Measurements from ENCODE around the gene CREBRF.
"Not testable (repeated sequence)": the region's sequence is repeated elsewhere in the genome, so short reads cannot be mapped to it uniquely, and the experiment has no call there.

Gene CREBRF

GRCh38 chr5:173089581-173089980 is 33.4 kb downstream of the CREBRF start:
- DNase-seq = no peak

- DNase-seq = no peak
Observed at GRCh38 chr5:173090639-173091038, 34.5 kb downstream of the CREBRF start.

DNA sequence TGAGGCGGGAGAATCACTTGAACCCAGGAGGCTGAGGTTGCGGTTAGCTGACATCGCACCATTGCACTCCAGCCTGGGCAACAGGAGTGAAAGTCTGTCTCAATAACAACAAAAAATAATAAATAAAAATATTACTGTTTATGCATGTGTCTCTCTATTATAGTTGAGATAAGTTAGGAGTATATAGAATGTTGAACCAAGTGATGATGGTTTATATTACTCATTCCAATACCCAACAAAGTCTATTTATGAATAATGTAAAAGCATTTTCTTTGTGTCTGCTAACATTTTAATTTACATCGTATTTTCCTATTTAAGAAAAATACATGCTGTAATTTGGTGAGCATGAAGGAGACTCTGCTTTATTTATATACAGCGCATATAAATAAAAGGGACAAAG is 35.8 kb downstream of the CREBRF start:
- DNase-seq = no peak

DNA sequence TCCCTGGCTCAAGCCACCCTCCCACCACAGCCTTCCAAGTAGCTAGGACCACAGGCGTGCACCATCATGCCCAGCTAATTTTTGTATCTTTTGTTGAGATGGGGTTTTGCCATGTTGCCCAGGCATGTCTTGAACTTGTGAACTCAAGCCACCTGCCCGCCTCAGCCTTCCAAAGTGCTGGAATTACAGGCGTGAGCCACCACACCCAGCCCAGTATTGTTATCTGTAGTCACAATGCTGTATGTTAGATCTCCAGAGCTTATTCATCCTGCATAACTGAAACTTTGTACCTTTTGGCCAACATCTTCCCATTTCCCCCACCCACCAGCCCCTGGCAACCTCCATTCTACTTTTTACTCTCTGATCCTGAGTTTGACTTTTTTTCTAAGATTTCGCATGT is 37.5 kb downstream of the CREBRF start:
- DNase-seq = no peak

DNA sequence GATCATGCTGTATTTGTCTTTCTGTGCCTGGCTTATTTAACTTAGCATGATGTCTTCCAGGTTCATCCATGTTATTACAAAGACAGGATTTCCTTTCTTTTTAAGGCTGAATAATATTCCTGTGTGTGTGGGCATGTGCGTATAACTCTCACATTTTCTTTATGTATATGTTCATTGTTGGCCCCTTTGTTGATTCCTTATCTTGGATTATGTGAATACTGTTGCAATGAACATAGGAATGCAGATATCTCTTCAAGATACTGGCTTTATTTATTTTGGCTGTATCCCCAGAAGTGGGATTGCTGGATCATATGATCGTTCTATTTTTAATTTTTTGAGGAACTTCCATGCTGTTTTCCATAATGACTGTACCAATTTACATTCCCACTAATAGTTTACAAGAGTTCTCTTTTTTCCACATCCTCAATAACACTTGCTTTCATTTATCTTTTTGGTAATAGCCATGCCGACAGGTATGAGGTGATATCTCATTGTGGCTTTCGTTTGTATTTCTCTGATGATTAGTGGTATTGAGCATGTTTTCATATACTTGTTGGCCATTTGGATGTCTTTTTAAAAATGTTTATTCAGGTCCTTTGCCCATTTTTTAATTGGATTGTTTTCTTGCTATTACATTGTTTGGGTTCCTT is 38.0 kb downstream of the CREBRF start:
- no peak for DNase-seq

DNA sequence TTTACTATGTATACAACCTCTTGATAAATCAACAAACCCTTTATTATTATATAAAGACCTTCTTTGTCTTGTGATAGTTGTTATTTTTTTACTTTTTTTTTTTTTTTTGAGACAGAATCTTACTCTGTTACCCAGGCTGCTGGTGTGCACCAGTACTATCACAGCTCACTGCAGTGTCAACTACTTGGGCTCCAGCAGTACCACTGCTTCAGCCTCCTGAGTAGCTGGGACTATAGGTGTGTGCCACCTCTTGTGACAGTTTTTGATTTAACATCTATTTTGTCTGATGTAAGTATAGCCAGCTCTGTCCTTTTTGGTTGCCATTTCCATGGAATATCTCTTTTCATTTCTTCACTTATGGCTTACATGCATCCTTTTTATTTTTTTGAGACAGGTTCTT is 42.6 kb downstream of the CREBRF start:
- DNase-seq = no peak

DNA sequence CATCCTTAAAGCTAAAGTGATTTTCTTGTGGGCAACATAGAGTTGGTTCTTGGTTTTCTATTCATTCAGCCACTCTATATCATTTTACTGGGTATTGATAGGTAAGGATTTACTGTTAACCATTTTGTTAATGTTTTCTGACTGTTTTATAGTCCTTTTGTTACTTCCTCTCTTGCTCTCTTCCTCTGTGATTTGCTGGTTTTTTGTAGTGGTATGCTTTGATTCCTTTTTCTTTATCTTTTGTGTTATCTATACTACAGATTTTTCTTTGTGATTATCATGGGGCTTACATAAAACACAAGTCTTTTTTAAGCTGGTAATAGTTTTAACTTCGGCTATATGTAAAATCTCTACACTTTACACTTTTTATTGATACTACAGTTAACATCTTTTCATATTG is 43.3 kb downstream of the CREBRF start:
- no peak for DNase-seq

DNA sequence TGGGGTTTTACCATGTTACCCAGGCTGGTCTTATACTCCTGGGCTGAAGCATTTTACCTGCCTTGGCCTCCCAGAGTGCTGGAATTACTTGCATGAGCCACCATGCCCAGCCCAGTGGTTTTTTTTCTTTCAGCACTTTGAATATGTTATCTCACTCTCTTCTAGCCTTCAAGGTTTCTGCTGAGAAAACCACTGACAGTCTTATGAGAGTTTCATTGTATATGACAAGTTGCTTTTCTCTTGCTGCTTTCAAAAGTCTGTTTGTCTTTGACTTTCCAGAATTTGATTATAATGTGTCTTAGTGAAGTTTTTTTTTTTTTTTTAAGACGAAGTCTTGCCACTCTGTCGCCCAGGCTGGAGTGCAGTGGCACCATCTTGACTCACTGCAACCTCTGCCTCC is 45.1 kb downstream of the CREBRF start:
- no peak for DNase-seq

GRCh38 chr5:173103411-173103810 is 47.3 kb downstream of the CREBRF start:
- DNase-seq = no peak

DNA sequence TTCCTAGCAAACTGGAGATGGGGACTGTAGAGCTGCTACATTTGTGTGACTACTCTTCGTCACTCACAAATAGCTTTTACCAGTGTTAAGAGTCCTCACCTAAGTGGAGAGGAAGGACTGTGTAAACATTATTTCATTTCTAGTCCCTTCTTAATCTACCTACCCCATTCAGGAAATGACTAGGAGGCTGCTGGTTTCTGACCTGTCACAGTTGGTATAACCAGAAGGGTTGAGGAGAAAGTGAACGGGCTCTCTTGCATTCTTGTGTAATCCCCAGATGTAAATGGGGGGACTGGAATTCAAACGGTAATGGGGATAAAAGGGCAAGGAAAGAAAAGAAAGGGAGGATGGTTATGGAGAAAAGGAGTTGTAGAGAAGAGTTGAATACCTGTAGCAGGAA is 52.8 kb downstream of the CREBRF start:
- DNase-seq = no peak

GRCh38 chr5:173114536-173114935 is 58.4 kb downstream of the CREBRF start:
- no peak for DNase-seq

GRCh38 chr5:173119719-173120118 is 63.6 kb downstream of the CREBRF start:
- no peak for DNase-seq

DNA sequence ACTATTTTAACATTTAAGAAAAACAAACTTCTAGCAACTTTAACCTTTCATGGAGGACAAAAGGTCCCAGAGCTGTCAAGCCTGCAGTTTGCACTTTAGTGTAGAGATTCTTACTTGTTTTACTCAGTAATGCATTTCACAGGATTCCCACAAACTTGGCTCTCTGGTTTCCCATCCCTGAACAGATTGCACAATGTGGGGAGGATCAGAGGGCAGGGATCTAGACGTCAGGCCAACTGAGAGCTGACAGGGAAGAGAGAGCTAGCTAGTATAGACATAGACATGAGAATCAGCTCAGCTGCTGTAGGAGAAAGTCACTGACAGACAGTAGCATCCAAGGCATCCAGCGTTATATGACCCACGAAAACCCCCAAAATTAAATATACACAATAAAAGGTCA is 67.3 kb downstream of the CREBRF start:
- no peak for DNase-seq

- DNase-seq = not testable (repeated sequence)
Observed at GRCh38 chr5:173132166-173132565, 76.0 kb downstream of the CREBRF start.

GRCh38 chr5:173138707-173139106 is 82.6 kb downstream of the CREBRF start:
- DNase-seq = no peak

- DNase-seq = no peak
Observed at GRCh38 chr5:173139631-173140030, 83.5 kb downstream of the CREBRF start.

GRCh38 chr5:173140769-173141168 is 84.6 kb downstream of the CREBRF start:
- no peak for DNase-seq

- no peak for DNase-seq
Observed at GRCh38 chr5:173143567-173143966, 87.4 kb downstream of the CREBRF start.

- peak; percentile 98 for DNase-seq
Observed at GRCh38 chr5:173144200-173145176, 88.3 kb downstream of the CREBRF start, which contains the start of gene BNIP1. BNIP1 (plus strand) TSS chr5:173144531; CDS start chr5:173144546, 15 bp downstream.

DNA sequence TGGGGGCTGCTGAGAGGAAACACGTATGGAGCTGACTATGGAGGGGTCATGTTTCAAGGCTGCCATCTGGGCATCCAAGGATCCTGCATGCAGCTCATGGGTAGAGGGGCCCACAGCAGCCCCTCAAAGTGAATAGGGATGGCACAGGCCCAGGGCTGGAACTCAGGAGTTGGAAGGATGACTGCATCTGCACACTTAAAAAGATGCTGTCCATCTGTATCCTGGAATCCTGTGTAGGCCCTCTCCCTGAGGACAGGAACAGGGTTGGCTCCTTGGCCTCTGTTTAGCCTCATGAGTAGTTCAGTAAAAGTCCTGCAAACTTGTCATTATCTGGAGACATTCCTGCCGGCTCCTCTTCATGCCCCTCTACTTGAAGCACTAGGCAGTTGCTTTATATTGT is 92.2 kb downstream of the CREBRF start:
- no peak for DNase-seq

DNA sequence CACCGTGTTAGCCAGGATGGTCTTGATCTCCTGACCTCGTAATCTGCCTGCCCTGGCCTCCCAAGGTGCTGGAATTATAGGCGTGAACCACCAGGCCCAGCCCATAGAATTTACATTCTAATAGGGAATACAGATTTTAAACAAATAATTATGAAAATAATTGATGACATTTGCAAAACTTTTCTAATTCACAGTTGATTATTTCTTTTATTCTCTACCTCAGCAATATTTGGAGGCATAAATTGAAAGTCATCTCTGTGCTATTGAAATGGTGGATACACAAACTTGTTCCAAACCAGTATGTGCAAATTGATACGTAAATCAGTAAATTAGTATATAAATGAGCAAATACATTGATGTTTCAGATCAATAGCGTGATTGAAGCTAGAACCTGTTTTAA is 96.4 kb downstream of the CREBRF start:
- no peak for DNase-seq

- no peak for DNase-seq
Observed at GRCh38 chr5:173153842-173154241, 97.7 kb downstream of the CREBRF start.

DNA sequence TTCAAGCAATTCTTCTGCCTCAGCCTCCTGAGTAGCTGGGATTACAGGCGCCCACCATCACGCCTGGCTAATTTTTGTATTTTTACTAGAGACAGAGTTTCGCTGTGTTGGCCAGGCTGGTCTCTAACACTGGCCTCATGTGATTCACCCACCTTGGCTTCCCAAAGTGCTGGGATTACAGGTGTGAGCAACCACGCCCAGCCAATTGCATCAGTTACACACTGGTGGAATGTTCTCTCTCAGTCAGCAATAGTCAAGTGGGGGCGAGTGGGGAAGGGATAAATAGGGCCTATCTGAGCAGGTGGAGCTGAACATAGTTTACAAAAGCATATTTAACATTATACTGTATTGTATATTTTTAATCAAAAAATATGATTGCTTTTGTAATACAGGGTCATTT is 98.5 kb downstream of the CREBRF start:
- DNase-seq = not testable (repeated sequence)

GRCh38 chr5:173155912-173156311 is 99.8 kb downstream of the CREBRF start:
- DNase-seq = no peak
